GM12892 (cell line): ENCODE measurements around the gene UCP2.

Source experiments
- POLR2A ChIP-seq: IDR thresholded peaks from 2 replicates; pipeline ENCODE4 v1.6.1; 2011; ENCODE audit warnings: low read depth, low read length, control low read depth
- POLR2AphosphoS5 ChIP-seq: IDR thresholded peaks from 2 replicates; pipeline ENCODE4 v1.6.1; 2011; ENCODE audit warnings: low read depth, low read length, control low read depth

GRCh38 chr11:74023276-74023675 is 40.6 kb upstream of the UCP2 start:
- no peak for TF ChIP-seq POLR2A
- TF ChIP-seq POLR2AphosphoS5 = no peak
